ENCODE measurements around the gene HNRNPH2. TPM values are rescaled to one million over a fixed set of nuclear protein-coding genes. Genes with fewer than 3 reads are reported as not detected.

Gene HNRNPH2
- total and polyA plus RNA-seq, 4 donors: 31.5 to 36.9 (median 34.8) TPM

- 1% methylated on average over 47 of the region's 47 CpGs for WGBS
Measured at GRCh38 chrX:101390664-101391525, 17.1 kb upstream of the HNRNPH2 start, which contains the start of gene RPL36A. Gene RPL36A, plus strand, starts transcription at chrX:101391011. Its CDS starts 33 bp downstream, at chrX:101391044.

DNA sequence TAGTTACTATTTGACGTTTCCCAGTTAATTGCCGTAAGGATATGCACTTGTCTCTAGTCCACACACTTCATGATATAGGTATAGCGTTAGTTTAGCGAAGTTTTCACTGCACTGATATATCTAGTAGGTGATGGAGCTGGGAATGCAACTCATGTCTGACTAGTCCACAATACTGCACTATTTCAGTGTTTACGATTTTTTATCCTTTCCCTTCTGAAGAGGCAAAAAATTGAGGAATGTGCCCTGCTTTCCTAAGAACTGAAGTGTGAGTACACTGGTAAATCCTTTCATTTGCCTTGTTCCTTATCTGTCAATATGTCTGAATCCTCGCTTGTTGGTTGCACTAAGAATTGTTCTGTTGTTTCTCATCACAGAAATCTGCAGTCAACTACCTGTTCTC is 16.2 kb upstream of the HNRNPH2 start:
- Histone ChIP-seq H3K9ac (ENCODE audit: low read depth in 1 of 2, low read length in 2 of 2) (peak overlapping the region in 1 of 2 donors; percentile 8), H3K9me3 (ENCODE audit: control insufficient read depth in 4 of 4, low read length in 3 of 4) (no peaks in the 10 kb centered on the region), H3K27me3 (ENCODE audit: control insufficient read depth in 4 of 4, insufficient read depth in 4 of 4, low read length in 3 of 4) (no peaks in the 10 kb centered on the region), H3K27ac (ENCODE audit: low read depth in 1 of 2, low read length in 2 of 2) (no peak overlapping the region), H3K4me1 (ENCODE audit: control insufficient read depth in 4 of 4, insufficient read depth in 4 of 4, low read length in 3 of 4) (peaks cover 0 to 5% (median 2%) of the 10 kb centered on the region in 4 donors), H3K4me3 (ENCODE audit: low read depth in 1 of 3, low read length in 3 of 3) (peak overlapping the region in 2 of 3 donors; percentile 57 to 89), H3K36me3 (ENCODE audit: control insufficient read depth in 4 of 4, insufficient read depth in 3 of 4, low read depth in 1 of 4, low read length in 3 of 4) (peaks cover 0 to 6% (median 4%) of the 10 kb centered on the region in 4 donors)
- WGBS: 65% methylated on average over 6 of the region's 6 CpGs
- DNase-seq (ENCODE audit: low spot score): no peak
- TF ChIP-seq HNF4A (conservative IDR thresholded peaks at IDR 0.05) (no peak), SP1 (IDR thresholded peaks at IDR 0.05) (no peak), GABPA (IDR thresholded peaks at IDR 0.05 in 1 of 2, conservative IDR thresholded peaks at IDR 0.05 in 1 of 2) (no peak), NR2F2 (IDR thresholded peaks at IDR 0.05) (no peak), JUND (IDR thresholded peaks at IDR 0.05) (no peak), HNF4G (IDR thresholded peaks at IDR 0.05) (no peak), EGR1 (IDR thresholded peaks at IDR 0.05; ENCODE audit: low read depth in 2 of 2) (no peak), RAD21 (IDR thresholded peaks at IDR 0.05) (no peak), ATF3 (IDR thresholded peaks at IDR 0.05) (no peak)
- TF ChIP-seq, protein P1, sequence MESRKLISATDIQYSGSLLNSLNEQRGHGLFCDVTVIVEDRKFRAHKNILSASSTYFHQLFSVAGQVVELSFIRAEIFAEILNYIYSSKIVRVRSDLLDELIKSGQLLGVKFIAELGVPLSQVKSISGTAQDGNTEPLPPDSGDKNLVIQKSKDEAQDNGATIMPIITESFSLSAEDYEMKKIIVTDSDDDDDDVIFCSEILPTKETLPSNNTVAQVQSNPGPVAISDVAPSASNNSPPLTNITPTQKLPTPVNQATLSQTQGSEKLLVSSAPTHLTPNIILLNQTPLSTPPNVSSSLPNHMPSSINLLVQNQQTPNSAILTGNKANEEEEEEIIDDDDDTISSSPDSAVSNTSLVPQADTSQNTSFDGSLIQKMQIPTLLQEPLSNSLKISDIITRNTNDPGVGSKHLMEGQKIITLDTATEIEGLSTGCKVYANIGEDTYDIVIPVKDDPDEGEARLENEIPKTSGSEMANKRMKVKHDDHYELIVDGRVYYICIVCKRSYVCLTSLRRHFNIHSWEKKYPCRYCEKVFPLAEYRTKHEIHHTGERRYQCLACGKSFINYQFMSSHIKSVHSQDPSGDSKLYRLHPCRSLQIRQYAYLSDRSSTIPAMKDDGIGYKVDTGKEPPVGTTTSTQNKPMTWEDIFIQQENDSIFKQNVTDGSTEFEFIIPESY (IDR thresholded peaks at IDR 0.05): no peak
- TF ChIP-seq, protein P2, sequence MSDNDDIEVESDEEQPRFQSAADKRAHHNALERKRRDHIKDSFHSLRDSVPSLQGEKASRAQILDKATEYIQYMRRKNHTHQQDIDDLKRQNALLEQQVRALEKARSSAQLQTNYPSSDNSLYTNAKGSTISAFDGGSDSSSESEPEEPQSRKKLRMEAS (IDR thresholded peaks at IDR 0.05): no peak

More at GRCh38 chrX:101390664-101391525, 17.1 kb upstream of the HNRNPH2 start, which contains the start of gene RPL36A:
- TF ChIP-seq NR2F2 (IDR thresholded peaks at IDR 0.05): no peak
- TF ChIP-seq, protein P2 (IDR thresholded peaks at IDR 0.05): peak; percentile 54
- TF ChIP-seq, protein P3, sequence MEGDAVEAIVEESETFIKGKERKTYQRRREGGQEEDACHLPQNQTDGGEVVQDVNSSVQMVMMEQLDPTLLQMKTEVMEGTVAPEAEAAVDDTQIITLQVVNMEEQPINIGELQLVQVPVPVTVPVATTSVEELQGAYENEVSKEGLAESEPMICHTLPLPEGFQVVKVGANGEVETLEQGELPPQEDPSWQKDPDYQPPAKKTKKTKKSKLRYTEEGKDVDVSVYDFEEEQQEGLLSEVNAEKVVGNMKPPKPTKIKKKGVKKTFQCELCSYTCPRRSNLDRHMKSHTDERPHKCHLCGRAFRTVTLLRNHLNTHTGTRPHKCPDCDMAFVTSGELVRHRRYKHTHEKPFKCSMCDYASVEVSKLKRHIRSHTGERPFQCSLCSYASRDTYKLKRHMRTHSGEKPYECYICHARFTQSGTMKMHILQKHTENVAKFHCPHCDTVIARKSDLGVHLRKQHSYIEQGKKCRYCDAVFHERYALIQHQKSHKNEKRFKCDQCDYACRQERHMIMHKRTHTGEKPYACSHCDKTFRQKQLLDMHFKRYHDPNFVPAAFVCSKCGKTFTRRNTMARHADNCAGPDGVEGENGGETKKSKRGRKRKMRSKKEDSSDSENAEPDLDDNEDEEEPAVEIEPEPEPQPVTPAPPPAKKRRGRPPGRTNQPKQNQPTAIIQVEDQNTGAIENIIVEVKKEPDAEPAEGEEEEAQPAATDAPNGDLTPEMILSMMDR (IDR thresholded peaks at IDR 0.05; ENCODE audit: low read depth, low read length, missing input control): peak; percentile 60
- TF ChIP-seq YY1 (IDR thresholded peaks at IDR 0.05): peak; percentile 62
- no peak for TF ChIP-seq ATF3 (IDR thresholded peaks at IDR 0.05)
- peak in 1 of 2 donors; percentile 36 for TF ChIP-seq EGR1 (IDR thresholded peaks at IDR 0.05; ENCODE audit: low read depth in 2 of 2)
- TF ChIP-seq JUND (IDR thresholded peaks at IDR 0.05): no peak
- TF ChIP-seq SP1 (IDR thresholded peaks at IDR 0.05): peak; percentile 40
- TF ChIP-seq, protein P4, sequence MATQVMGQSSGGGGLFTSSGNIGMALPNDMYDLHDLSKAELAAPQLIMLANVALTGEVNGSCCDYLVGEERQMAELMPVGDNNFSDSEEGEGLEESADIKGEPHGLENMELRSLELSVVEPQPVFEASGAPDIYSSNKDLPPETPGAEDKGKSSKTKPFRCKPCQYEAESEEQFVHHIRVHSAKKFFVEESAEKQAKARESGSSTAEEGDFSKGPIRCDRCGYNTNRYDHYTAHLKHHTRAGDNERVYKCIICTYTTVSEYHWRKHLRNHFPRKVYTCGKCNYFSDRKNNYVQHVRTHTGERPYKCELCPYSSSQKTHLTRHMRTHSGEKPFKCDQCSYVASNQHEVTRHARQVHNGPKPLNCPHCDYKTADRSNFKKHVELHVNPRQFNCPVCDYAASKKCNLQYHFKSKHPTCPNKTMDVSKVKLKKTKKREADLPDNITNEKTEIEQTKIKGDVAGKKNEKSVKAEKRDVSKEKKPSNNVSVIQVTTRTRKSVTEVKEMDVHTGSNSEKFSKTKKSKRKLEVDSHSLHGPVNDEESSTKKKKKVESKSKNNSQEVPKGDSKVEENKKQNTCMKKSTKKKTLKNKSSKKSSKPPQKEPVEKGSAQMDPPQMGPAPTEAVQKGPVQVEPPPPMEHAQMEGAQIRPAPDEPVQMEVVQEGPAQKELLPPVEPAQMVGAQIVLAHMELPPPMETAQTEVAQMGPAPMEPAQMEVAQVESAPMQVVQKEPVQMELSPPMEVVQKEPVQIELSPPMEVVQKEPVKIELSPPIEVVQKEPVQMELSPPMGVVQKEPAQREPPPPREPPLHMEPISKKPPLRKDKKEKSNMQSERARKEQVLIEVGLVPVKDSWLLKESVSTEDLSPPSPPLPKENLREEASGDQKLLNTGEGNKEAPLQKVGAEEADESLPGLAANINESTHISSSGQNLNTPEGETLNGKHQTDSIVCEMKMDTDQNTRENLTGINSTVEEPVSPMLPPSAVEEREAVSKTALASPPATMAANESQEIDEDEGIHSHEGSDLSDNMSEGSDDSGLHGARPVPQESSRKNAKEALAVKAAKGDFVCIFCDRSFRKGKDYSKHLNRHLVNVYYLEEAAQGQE (IDR thresholded peaks at IDR 0.05): peak; percentile 87
- TF ChIP-seq TAF1 (conservative IDR thresholded peaks at IDR 0.05): peak; percentile 97
- TF ChIP-seq GABPA (IDR thresholded peaks at IDR 0.05 in 1 of 2, conservative IDR thresholded peaks at IDR 0.05 in 1 of 2): peak; percentile 44 to 87
- peak; percentile 35 to 60 for TF ChIP-seq RAD21 (IDR thresholded peaks at IDR 0.05)
- no peak for TF ChIP-seq HNF4G (IDR thresholded peaks at IDR 0.05)
- peak within 1 kb of the TSS; percentile 43 to 89 (median 57) for H3K4me3 ChIP-seq (ENCODE audit: low read depth in 1 of 3, low read length in 3 of 3)
- peak within 1 kb of the TSS; percentile 28 to 51 for H3K9ac ChIP-seq (ENCODE audit: low read depth in 1 of 2, low read length in 2 of 2)
- H3K36me3 ChIP-seq (ENCODE audit: control insufficient read depth in 4 of 4, insufficient read depth in 3 of 4, low read depth in 1 of 4, low read length in 3 of 4): peaks cover 0 to 6% (median 4%) of the 10 kb centered on the region in 4 donors
- peak within 1 kb of the TSS in 1 of 2 donors; percentile 57 for H3K27ac ChIP-seq (ENCODE audit: low read depth in 1 of 2, low read length in 2 of 2)
- DNase-seq (ENCODE audit: low spot score): peak; percentile 81
- H3K9me3 ChIP-seq (ENCODE audit: control insufficient read depth in 4 of 4, low read length in 3 of 4): no peaks in the 10 kb centered on the region
- no peaks in the 10 kb centered on the region for H3K27me3 ChIP-seq (ENCODE audit: control insufficient read depth in 4 of 4, insufficient read depth in 4 of 4, low read length in 3 of 4)
- H3K4me1 ChIP-seq (ENCODE audit: control insufficient read depth in 4 of 4, insufficient read depth in 4 of 4, low read length in 3 of 4): peaks cover 0 to 5% (median 2%) of the 10 kb centered on the region in 4 donors

Data from liver (tissue), 9 donors.